ENCODE data around the gene RYR1.
A peak's percentile ranks its signal among the peaks of the same experiment; 100 is the strongest.
"Not testable (repeated sequence)": the region's sequence is repeated elsewhere in the genome, so short reads cannot be mapped to it uniquely, and the experiment has no call there.

The RYR1 gene

GRCh38 chr19:38619361-38620174 is 186.1 kb downstream of the RYR1 start:
- Histone ChIP-seq H3K9me3 (ENCODE audit: control insufficient read depth, insufficient read depth, low read length) (no peaks in the 10 kb centered on the region), H3K27ac (ENCODE audit: low read depth, low read length) (peak overlapping the region; percentile 72), H3K36me3 (ENCODE audit: control insufficient read depth, insufficient read depth, low read length) (peaks cover 39% of the 10 kb centered on the region), H3K4me3 (ENCODE audit: low read depth, low read length) (peak overlapping the region; percentile 82), H3K9ac (ENCODE audit: low read depth, low read length) (peak overlapping the region; percentile 65), H3K27me3 (ENCODE audit: control insufficient read depth, insufficient read depth, low read length) (no peaks in the 10 kb centered on the region), H3K4me1 (ENCODE audit: control insufficient read depth, insufficient read depth, low read length) (peaks cover 11% of the 10 kb centered on the region; the same call in 1 of the 2 replicates)

GRCh38 chr19:38624822-38625221 is 191.3 kb downstream of the RYR1 start:
- Histone ChIP-seq H3K9me3 (ENCODE audit: control insufficient read depth, insufficient read depth, low read length) (no peaks in the 10 kb centered on the region), H3K27me3 (ENCODE audit: control insufficient read depth, insufficient read depth, low read length) (no peaks in the 10 kb centered on the region), H3K4me3 (ENCODE audit: low read depth, low read length) (no peak overlapping the region), H3K4me1 (ENCODE audit: control insufficient read depth, insufficient read depth, low read length) (no peaks in the 10 kb centered on the region), H3K27ac (ENCODE audit: low read depth, low read length) (no peak overlapping the region), H3K9ac (ENCODE audit: low read depth, low read length) (no peak overlapping the region), H3K36me3 (ENCODE audit: control insufficient read depth, insufficient read depth, low read length) (peaks cover 87% of the 10 kb centered on the region)

- no peaks in the 10 kb centered on the region for H3K9me3 ChIP-seq (ENCODE audit: control insufficient read depth, insufficient read depth, low read length)
- peaks cover 87% of the 10 kb centered on the region for H3K36me3 ChIP-seq (ENCODE audit: control insufficient read depth, insufficient read depth, low read length)
- H3K27ac ChIP-seq (ENCODE audit: low read depth, low read length): no peak overlapping the region
- H3K27me3 ChIP-seq (ENCODE audit: control insufficient read depth, insufficient read depth, low read length): no peaks in the 10 kb centered on the region
- no peaks in the 10 kb centered on the region for H3K4me1 ChIP-seq (ENCODE audit: control insufficient read depth, insufficient read depth, low read length)
- H3K4me3 ChIP-seq (ENCODE audit: low read depth, low read length): no peak overlapping the region
- no peak overlapping the region for H3K9ac ChIP-seq (ENCODE audit: low read depth, low read length)
These were observed 192.9 kb downstream of the RYR1 start for GRCh38 chr19:38626401-38626800.

GRCh38 chr19:38629568-38629967 is 196.1 kb downstream of the RYR1 start:
- no peaks in the 10 kb centered on the region for H3K27me3 ChIP-seq (ENCODE audit: control insufficient read depth, insufficient read depth, low read length)
- peaks cover 78% of the 10 kb centered on the region for H3K36me3 ChIP-seq (ENCODE audit: control insufficient read depth, insufficient read depth, low read length)
- H3K4me1 ChIP-seq (ENCODE audit: control insufficient read depth, insufficient read depth, low read length): no peaks in the 10 kb centered on the region
- no peaks in the 10 kb centered on the region for H3K9me3 ChIP-seq (ENCODE audit: control insufficient read depth, insufficient read depth, low read length)
- no peak overlapping the region for H3K4me3 ChIP-seq (ENCODE audit: low read depth, low read length)
- no peak overlapping the region for H3K9ac ChIP-seq (ENCODE audit: low read depth, low read length)
- no peak overlapping the region for H3K27ac ChIP-seq (ENCODE audit: low read depth, low read length)

- not testable (repeated sequence) for H3K4me3 ChIP-seq (ENCODE audit: low read depth, low read length); H3K4me1 ChIP-seq (ENCODE audit: control insufficient read depth, insufficient read depth, low read length); H3K9ac ChIP-seq (ENCODE audit: low read depth, low read length); H3K27me3 ChIP-seq (ENCODE audit: control insufficient read depth, insufficient read depth, low read length); H3K9me3 ChIP-seq (ENCODE audit: control insufficient read depth, insufficient read depth, low read length)
- peak overlapping the region; percentile 73 for H3K27ac ChIP-seq (ENCODE audit: low read depth, low read length)
- peaks cover 77% of the 10 kb centered on the region for H3K36me3 ChIP-seq (ENCODE audit: control insufficient read depth, insufficient read depth, low read length)
These were observed 197.8 kb downstream of the RYR1 start for GRCh38 chr19:38631301-38631700.

GRCh38 chr19:38631811-38632475 is 198.5 kb downstream of the RYR1 start:
- Histone ChIP-seq H3K27ac (ENCODE audit: low read depth, low read length) (peak overlapping the region; percentile 73), H3K36me3 (ENCODE audit: control insufficient read depth, insufficient read depth, low read length) (peaks cover 74% of the 10 kb centered on the region)
- not testable (repeated sequence) for H3K27me3 ChIP-seq (ENCODE audit: control insufficient read depth, insufficient read depth, low read length); H3K4me1 ChIP-seq (ENCODE audit: control insufficient read depth, insufficient read depth, low read length); H3K9me3 ChIP-seq (ENCODE audit: control insufficient read depth, insufficient read depth, low read length); H3K9ac ChIP-seq (ENCODE audit: low read depth, low read length); H3K4me3 ChIP-seq (ENCODE audit: low read depth, low read length)

- H3K4me1 ChIP-seq (ENCODE audit: control insufficient read depth, insufficient read depth, low read length): no peaks in the 10 kb centered on the region; the same call in 1 of the 2 replicates
- no peak overlapping the region for H3K9ac ChIP-seq (ENCODE audit: low read depth, low read length)
- H3K27me3 ChIP-seq (ENCODE audit: control insufficient read depth, insufficient read depth, low read length): no peaks in the 10 kb centered on the region
- no peak overlapping the region for H3K4me3 ChIP-seq (ENCODE audit: low read depth, low read length)
- peaks cover 67% of the 10 kb centered on the region for H3K36me3 ChIP-seq (ENCODE audit: control insufficient read depth, insufficient read depth, low read length)
- no peaks in the 10 kb centered on the region for H3K9me3 ChIP-seq (ENCODE audit: control insufficient read depth, insufficient read depth, low read length)
- no peak overlapping the region for H3K27ac ChIP-seq (ENCODE audit: low read depth, low read length)
These were observed 199.2 kb downstream of the RYR1 start for GRCh38 chr19:38632476-38633213.

- H3K27me3 ChIP-seq (ENCODE audit: control insufficient read depth, insufficient read depth, low read length): no peaks in the 10 kb centered on the region
- H3K36me3 ChIP-seq (ENCODE audit: control insufficient read depth, insufficient read depth, low read length): peaks cover 48% of the 10 kb centered on the region
- no peaks in the 10 kb centered on the region for H3K9me3 ChIP-seq (ENCODE audit: control insufficient read depth, insufficient read depth, low read length)
- no peaks in the 10 kb centered on the region; the same call in 1 of the 2 replicates for H3K4me1 ChIP-seq (ENCODE audit: control insufficient read depth, insufficient read depth, low read length)
- H3K27ac ChIP-seq (ENCODE audit: low read depth, low read length): no peak overlapping the region
- no peak overlapping the region for H3K9ac ChIP-seq (ENCODE audit: low read depth, low read length)
- H3K4me3 ChIP-seq (ENCODE audit: low read depth, low read length): no peak overlapping the region
These were observed 201.4 kb downstream of the RYR1 start for GRCh38 chr19:38634757-38635482.

- H3K4me1 ChIP-seq (ENCODE audit: control insufficient read depth, insufficient read depth, low read length): no peaks in the 10 kb centered on the region; the same call in 1 of the 2 replicates
- H3K9me3 ChIP-seq (ENCODE audit: control insufficient read depth, insufficient read depth, low read length): no peaks in the 10 kb centered on the region
- no peaks in the 10 kb centered on the region for H3K27me3 ChIP-seq (ENCODE audit: control insufficient read depth, insufficient read depth, low read length)
- peaks cover 42% of the 10 kb centered on the region for H3K36me3 ChIP-seq (ENCODE audit: control insufficient read depth, insufficient read depth, low read length)
- H3K27ac ChIP-seq (ENCODE audit: low read depth, low read length): peak overlapping the region; percentile 34
- no peak overlapping the region for H3K9ac ChIP-seq (ENCODE audit: low read depth, low read length)
- no peak overlapping the region for H3K4me3 ChIP-seq (ENCODE audit: low read depth, low read length)
These were observed 202.2 kb downstream of the RYR1 start for GRCh38 chr19:38635483-38636399.
